Esophagus squamous epithelium (tissue), 5 donors: Measurements from ENCODE around the gene CREBBP. TPM values are rescaled to one million over a fixed set of nuclear protein-coding genes. Genes with fewer than 3 reads are reported as not detected.
A peak's percentile ranks its signal among the peaks of the same experiment; 100 is the strongest.

Experiments
- DNase-seq: peaks from one replicate; lab custom pipeline; 2025; lab: John Stamatoyannopoulos, UW
- H3K27ac ChIP-seq, 4 donors: fragments of 200-600 bp; sonication (generic); one replicate each; pipeline ENCODE4 v1.5.1; 2016 to 2019; ENCODE audit warnings: mild to moderate bottlenecking in 1 of 4
- H3K27me3 ChIP-seq, 4 donors: fragments of 200-600 bp; sonication (generic); 1 replicate in 3 of 4; 2 replicates in 1 of 4; pipeline versions ENCODE4 v1.5.1 to v1.6.0; 2017 to 2021; ENCODE audit warnings: antibody characterized with exemption in 1 of 4
- H3K36me3 ChIP-seq, 3 donors: fragments of 200-600 bp; sonication (generic); one replicate each; pipeline ENCODE4 v1.5.1; 2016 to 2019
- H3K4me1 ChIP-seq, 3 donors: fragments of 200-600 bp; sonication (generic); one replicate each; pipeline ENCODE4 v1.5.1; 2017 to 2019
- H3K4me3 ChIP-seq, 4 donors: fragments of 200-600 bp; sonication (generic); 1 replicate in 3 of 4; 2 replicates in 1 of 4; pipeline ENCODE4 v1.5.1; 2016 to 2019; ENCODE audit warnings: mild to moderate bottlenecking in 2 of 4, moderate library complexity in 1 of 4
- H3K9me3 ChIP-seq, 3 donors: fragments of 200-600 bp; sonication (generic); one replicate each; pipeline ENCODE4 v1.5.1; 2016 to 2019
- POLR2A ChIP-seq, 4 donors: fragments of 450-650 bp; IDR thresholded peaks; one replicate each; pipeline ENCODE4 v1.6.1; 2017; ENCODE audit warnings: antibody characterized with exemption in 4 of 4, mild to moderate bottlenecking in 4 of 4, moderate library complexity in 3 of 4
- WGBS, 2 donors: methylation state at CpG; one replicate each; pipeline ENCODE4 v1.1.5; 2018; 5-methylcytosine and 5-hydroxymethylcytosine counted together
- intact Hi-C: fragments of 100-400 bp; cut with DNase I; formaldehyde crosslinking; loops from one replicate; pipeline ENCODE4 v1.15.0; 2022
- total RNA-seq, 4 donors: library from RNA; depleted of rRNA; stranded (reverse); fragments of >200 nt; gene quantifications; one replicate each; pipeline ENCODE4 v1.1.0, GENCODE V29; 2016
- TF ChIP-seq, protein P1 (sequence below), 6 experiments: fragments of 450-650 bp in 4 of 6; fragments of 200-600 bp in 2 of 6; sonication (generic) in 2 of 6; IDR thresholded peaks; one replicate each; pipeline ENCODE4 v1.5.1; 2016 to 2019; ENCODE audit warnings: antibody characterized with exemption in 6 of 6, mild to moderate bottlenecking in 4 of 6, moderate library complexity in 4 of 6
- donor health status: DM: yes; HTN: yes; CAD: no.

CREBBP gene
- total RNA-seq, 4 donors from 2014 or later: 14.5 to 53.6 (median 37.5) TPM

- TF ChIP-seq, protein P1, sequence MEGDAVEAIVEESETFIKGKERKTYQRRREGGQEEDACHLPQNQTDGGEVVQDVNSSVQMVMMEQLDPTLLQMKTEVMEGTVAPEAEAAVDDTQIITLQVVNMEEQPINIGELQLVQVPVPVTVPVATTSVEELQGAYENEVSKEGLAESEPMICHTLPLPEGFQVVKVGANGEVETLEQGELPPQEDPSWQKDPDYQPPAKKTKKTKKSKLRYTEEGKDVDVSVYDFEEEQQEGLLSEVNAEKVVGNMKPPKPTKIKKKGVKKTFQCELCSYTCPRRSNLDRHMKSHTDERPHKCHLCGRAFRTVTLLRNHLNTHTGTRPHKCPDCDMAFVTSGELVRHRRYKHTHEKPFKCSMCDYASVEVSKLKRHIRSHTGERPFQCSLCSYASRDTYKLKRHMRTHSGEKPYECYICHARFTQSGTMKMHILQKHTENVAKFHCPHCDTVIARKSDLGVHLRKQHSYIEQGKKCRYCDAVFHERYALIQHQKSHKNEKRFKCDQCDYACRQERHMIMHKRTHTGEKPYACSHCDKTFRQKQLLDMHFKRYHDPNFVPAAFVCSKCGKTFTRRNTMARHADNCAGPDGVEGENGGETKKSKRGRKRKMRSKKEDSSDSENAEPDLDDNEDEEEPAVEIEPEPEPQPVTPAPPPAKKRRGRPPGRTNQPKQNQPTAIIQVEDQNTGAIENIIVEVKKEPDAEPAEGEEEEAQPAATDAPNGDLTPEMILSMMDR (IDR thresholded peaks at IDR 0.05): no peak
- no peak for TF ChIP-seq POLR2A (IDR thresholded peaks at IDR 0.05)
- peaks cover 0 to 21% (median 0%) of the 10 kb centered on the region in 3 donors for H3K36me3 ChIP-seq
- intact Hi-C loops: no loop called here
- DNase-seq: no peak
- peaks cover 28 to 68% (median 30%) of the 10 kb centered on the region in 3 donors for H3K4me1 ChIP-seq
- no peak overlapping the region for H3K4me3 ChIP-seq
- 82 to 84% methylated on average over 4 of the region's 4 CpGs for WGBS, 2 donors
- no peaks in the 10 kb centered on the region for H3K27me3 ChIP-seq
- H3K27ac ChIP-seq: no peak overlapping the region
- H3K9me3 ChIP-seq: no peaks in the 10 kb centered on the region
Observed at GRCh38 chr16:3825940-3826339, 54.6 kb downstream of the CREBBP start.

DNA sequence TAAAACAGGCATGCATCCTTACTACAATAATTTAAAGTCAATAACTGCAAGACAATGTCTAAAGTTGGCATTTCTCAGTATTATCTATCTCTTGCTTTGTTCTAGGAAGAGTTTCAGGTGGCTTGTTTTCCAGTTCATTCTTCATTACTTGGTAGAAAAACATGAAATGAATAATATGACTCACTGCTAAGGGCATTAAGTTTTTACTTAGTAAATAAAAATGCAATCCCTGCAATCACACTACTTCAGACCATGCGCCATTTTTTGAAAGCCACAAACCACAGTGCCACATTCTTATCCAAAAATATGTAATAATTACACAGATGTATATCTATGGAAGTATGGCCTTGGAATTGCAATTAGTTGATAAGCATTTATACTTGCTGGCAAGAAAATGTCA lies 55.4 kb downstream of the CREBBP start:
- WGBS, 2 donors: 42 to 45% methylated on average over 1 of the region's 1 CpG
- Histone ChIP-seq H3K36me3 (peaks cover 0 to 19% (median 0%) of the 10 kb centered on the region in 3 donors), H3K27me3 (no peaks in the 10 kb centered on the region), H3K27ac (no peak overlapping the region), H3K9me3 (no peaks in the 10 kb centered on the region), H3K4me3 (no peak overlapping the region), H3K4me1 (peaks cover 37 to 76% (median 38%) of the 10 kb centered on the region in 3 donors)
- intact Hi-C loops: no loop called here
- DNase-seq: no peak
- TF ChIP-seq POLR2A (IDR thresholded peaks at IDR 0.05): no peak
- TF ChIP-seq, protein P1 (IDR thresholded peaks at IDR 0.05): no peak

GRCh38 chr16:3824121-3824795 lies 56.3 kb downstream of the CREBBP start:
- Histone ChIP-seq H3K36me3 (peaks cover 0 to 10% (median 0%) of the 10 kb centered on the region in 3 donors), H3K9me3 (no peaks in the 10 kb centered on the region), H3K27ac (no peak overlapping the region), H3K4me1 (peaks cover 45 to 80% (median 46%) of the 10 kb centered on the region in 3 donors), H3K27me3 (no peaks in the 10 kb centered on the region), H3K4me3 (no peak overlapping the region)
- 58 to 66% methylated on average over 17 of the region's 17 CpGs for WGBS, 2 donors
- intact Hi-C loops: no loop called here
- DNase-seq: no peak
- TF ChIP-seq, protein P1 (IDR thresholded peaks at IDR 0.05): no peak
- TF ChIP-seq POLR2A (IDR thresholded peaks at IDR 0.05): no peak

DNA sequence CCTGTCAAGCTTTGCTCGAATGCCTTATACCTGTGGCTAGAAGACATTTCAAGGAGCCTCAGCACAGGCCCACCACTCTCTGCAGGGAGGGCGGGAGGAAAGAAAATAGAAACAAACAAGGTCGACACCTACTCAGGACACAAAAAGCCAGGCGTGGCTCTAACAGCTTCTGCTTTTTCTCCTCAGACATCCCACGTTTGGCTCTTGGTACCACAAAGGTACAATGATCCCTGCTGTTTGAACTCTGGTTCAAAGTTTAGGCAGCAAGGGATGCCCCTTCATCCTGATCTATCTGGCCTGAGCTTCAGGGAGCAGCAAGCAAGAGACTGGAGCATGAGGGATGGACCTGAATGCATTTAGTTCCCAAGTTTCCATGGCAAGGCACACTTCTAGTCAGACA lies 57.1 kb downstream of the CREBBP start:
- TF ChIP-seq, protein P1 (IDR thresholded peaks at IDR 0.05): no peak
- no peak for TF ChIP-seq POLR2A (IDR thresholded peaks at IDR 0.05)
- no peaks in the 10 kb centered on the region for H3K9me3 ChIP-seq
- no peak overlapping the region for H3K27ac ChIP-seq
- no peaks in the 10 kb centered on the region for H3K27me3 ChIP-seq
- peaks cover 53 to 87% (median 54%) of the 10 kb centered on the region in 3 donors for H3K4me1 ChIP-seq
- H3K36me3 ChIP-seq: peaks cover 0 to 9% (median 0%) of the 10 kb centered on the region in 3 donors
- intact Hi-C loops: no loop called here
- 52 to 58% methylated on average over 5 of the region's 5 CpGs for WGBS, 2 donors
- DNase-seq: no peak
- no peak overlapping the region for H3K4me3 ChIP-seq

DNA sequence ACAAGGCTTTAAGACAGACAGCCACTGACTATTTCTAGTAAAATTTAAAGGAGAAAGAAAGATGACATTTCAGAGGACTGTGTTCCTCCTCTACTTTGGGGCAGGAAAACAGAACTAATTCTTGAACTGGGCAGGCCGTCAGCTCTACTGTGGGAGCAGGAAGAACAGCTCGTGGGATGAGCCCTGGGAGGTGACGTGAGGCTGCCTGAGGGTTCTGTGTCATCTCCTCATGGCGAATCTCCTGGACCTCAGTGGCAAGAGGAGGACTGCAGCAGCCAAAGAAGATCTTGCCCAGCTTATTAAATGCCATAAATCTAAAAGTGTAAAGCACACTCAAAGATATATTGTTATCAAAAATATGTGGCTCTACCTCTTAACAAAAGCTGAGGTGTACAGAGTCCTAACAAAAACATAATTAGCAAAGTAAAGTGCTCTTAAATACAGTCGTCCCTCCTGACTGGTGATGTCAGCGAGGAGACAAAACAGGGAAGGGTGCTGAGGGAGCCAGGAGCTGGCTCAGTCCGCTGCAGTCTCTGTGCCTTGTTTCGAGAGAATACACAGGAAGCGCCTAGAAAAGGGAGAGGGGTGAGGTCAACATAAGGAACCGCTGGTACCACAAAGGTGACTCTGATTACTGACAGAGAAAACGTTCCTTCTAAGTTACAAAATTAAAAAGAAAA lies 58.0 kb downstream of the CREBBP start:
- Histone ChIP-seq H3K36me3 (peaks cover 0 to 2% (median 0%) of the 10 kb centered on the region in 3 donors), H3K4me3 (no peak overlapping the region), H3K27me3 (no peaks in the 10 kb centered on the region), H3K27ac (peak overlapping the region in 2 of 4 donors; percentile 2 to 39), H3K4me1 (peaks cover 55 to 96% (median 56%) of the 10 kb centered on the region in 3 donors), H3K9me3 (no peaks in the 10 kb centered on the region)
- WGBS, 2 donors: 31 to 45% methylated on average over 11 of the region's 11 CpGs
- no peak for DNase-seq
- TF ChIP-seq, protein P1 (IDR thresholded peaks at IDR 0.05): no peak
- no peak for TF ChIP-seq POLR2A (IDR thresholded peaks at IDR 0.05)
- intact Hi-C loops: no loop called here
